Activated CD4-positive, alpha-beta memory T cell treated with anti-CD3 and anti-CD28 coated beads for 36 hours (primary cell): ENCODE data around the gene TPSB2. TPM values are rescaled to one million over a fixed set of nuclear protein-coding genes. Genes with fewer than 3 reads are reported as not detected.
"Not testable (repeated sequence)": the region's sequence is repeated elsewhere in the genome, so short reads cannot be mapped to it uniquely, and the experiment has no call there.

Source experiments
- CTCF ChIA-PET: fragments of 350-600 bp; sonication (Branson Sonifier 250); formaldehyde crosslinking; loops from one replicate; lab custom pipeline; 2021; ENCODE audit warnings: antibody characterized with exemption, inconsistent platforms; lab: Charles Lee
- POLR2A ChIA-PET: fragments of 350-600 bp; sonication (Branson Sonifier 250); formaldehyde crosslinking; loops from one replicate; lab custom pipeline; 2021; ENCODE audit warnings: antibody characterized with exemption; lab: Charles Lee
- DNase-seq: peaks from one replicate; pipeline ENCODE4 v3.0.0-alpha.2; 2020
- H3K27ac Mint-ChIP-seq: one replicate; pipeline ENCODE4 v1.8.0; 2021; ENCODE audit warnings: mixed read lengths
- H3K27me3 Mint-ChIP-seq: one replicate; pipeline ENCODE4 v1.8.0; 2021; ENCODE audit warnings: mixed read lengths
- H3K36me3 Mint-ChIP-seq: one replicate; pipeline ENCODE4 v1.8.0; 2021; ENCODE audit warnings: mixed read lengths
- H3K4me1 Mint-ChIP-seq: one replicate; pipeline ENCODE4 v1.8.0; 2021; ENCODE audit warnings: low read depth, mixed read lengths
- H3K4me3 Mint-ChIP-seq: one replicate; pipeline ENCODE4 v1.8.0; 2021; ENCODE audit warnings: mild to moderate bottlenecking, mixed read lengths
- H3K9me3 Mint-ChIP-seq: one replicate; pipeline ENCODE4 v1.8.0; 2021; ENCODE audit warnings: mixed read lengths
- intact Hi-C: fragments of 100-400 bp; cut with micrococcal nuclease; formaldehyde crosslinking; loops from one replicate; pipeline ENCODE4 v1.15.1; 2023
- total RNA-seq, 2 experiments: library from RNA; stranded (reverse); gene quantifications; one replicate each; pipeline ENCODE4 v1.2.3, GENCODE V29; 2021

TPSB2 gene
- total RNA-seq, 2 experiments from 2014 or later = not detected

DNA sequence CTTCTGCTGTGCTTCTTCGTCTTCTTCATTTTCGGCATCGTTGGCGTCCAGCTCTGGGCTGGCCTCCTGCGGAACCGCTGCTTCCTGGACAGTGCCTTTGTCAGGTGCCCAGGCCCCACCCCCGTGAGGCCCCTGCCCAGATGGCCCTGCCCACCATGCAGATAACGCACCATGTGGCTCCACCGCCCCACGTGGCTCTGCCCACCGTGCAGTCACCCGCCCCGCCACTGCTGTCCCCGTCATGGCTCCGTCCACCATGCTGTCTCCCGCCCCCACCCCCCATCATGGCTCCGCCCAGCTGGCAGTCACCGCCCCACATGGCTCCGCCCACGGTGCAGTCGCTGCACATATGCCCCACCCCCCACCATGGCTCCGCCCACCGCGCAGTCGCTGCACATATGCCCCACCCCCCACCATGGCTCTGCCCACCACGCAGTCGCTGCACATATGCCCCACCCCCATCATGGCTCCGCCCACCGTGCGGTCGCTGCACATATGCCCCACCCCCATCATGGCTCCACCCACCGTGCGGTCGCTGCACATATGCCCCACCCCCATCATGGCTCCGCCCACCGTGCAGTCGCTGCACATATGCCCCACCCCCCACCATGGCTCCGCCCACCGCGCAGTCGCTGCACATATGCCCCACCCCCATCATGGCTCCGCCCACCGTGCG lies 31.2 kb downstream of the TPSB2 start:
- not testable (repeated sequence) for H3K4me3 Mint-ChIP-seq, H3K9me3 Mint-ChIP-seq, H3K36me3 Mint-ChIP-seq

DNA sequence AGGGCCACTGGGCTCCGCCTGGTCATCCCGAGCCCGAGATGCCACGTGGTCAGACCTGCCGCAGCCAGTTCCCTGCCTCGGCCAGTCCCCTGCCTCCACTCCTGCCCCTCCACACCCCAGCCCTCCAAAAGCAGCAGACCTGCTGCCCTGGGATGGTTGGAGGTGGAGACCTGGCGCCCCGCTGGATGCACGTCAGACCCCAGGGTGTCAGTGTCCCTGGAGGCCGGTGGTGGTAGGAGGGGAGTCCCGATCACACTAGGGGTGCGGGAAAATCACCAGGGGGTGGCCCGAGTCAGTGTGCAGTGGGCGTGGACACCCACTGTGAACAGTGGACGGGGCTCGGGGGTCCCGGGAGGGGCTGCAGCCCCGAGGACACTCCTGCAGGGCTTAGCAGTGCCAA lies 31.8 kb downstream of the TPSB2 start:
- POLR2A ChIA-PET = no interaction called here
- Mint-ChIP-seq H3K4me3 (no peak overlapping the region), H3K36me3 (no peaks in the 10 kb centered on the region), H3K4me1 (no peaks in the 10 kb centered on the region), H3K9me3 (no peaks in the 10 kb centered on the region), H3K27ac (no peak overlapping the region), H3K27me3 (peaks cover 3% of the 10 kb centered on the region)
- CTCF ChIA-PET = no interaction called here
- intact Hi-C loops = no loop called here
- no peak for DNase-seq

More for the DNA sequence above, 31.2 kb downstream of the TPSB2 start:
- POLR2A ChIA-PET, intact Hi-C loops, DNase-seq, CTCF ChIA-PET, H3K4me1 Mint-ChIP-seq, H3K27ac Mint-ChIP-seq, H3K27me3 Mint-ChIP-seq: not testable (repeated sequence)

DNA sequence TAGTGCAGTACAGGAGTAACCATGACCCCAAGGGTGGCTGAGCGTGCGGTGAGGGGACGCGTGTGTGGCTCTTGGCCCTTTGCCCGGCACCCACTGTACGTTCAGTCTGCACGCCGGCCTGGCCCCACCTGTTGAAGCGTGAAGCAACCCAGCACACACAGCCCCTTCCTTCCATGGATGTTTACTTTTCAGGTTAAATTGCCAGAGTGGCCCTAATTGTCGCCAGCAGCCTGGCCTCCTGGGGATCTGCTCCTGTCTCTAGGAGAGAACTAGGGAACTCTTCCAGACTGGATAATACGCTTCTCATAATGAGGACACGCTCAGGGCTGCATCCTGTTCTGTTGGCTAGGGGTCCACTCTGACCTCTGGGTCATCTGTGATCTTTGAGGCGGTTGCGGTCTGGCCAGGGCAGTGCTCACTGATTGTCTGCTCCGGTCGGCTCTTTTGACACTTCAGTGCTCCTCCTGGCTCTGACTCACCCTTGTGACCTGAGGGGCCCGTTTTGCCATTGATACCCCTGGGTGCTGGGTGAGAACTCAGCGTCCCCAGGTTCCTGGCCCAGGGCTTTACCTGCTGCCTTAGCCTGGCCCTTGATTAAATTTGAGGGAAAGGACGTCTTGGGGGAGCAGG lies 32.6 kb downstream of the TPSB2 start:
- Mint-ChIP-seq H3K4me1 (no peaks in the 10 kb centered on the region), H3K27ac (no peak overlapping the region), H3K27me3 (peaks cover 3% of the 10 kb centered on the region), H3K4me3 (no peak overlapping the region), H3K9me3 (no peaks in the 10 kb centered on the region), H3K36me3 (no peaks in the 10 kb centered on the region)
- intact Hi-C loops = no loop called here
- no peak for DNase-seq
- POLR2A ChIA-PET = no interaction called here
- CTCF ChIA-PET = no interaction called here

DNA sequence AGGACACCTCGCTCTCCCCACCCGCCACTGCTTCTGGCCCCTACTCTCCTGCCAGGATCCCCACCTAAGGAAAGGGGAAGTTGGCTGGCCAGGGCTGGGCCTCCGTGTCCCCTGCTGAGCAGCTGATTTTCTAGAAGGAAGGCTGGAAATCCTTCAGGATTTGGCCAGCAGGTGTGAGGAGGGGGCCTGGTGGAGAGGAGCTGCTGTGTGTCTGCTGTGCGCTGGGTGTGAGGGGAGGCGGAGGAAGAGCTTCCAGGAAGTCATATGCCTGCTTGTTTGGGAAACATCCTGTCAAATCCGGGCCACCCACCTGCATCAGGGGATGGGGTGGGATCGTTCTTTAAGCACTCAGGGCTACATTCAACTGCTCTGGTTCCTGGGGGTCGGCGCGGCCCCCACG lies 33.5 kb downstream of the TPSB2 start:
- ChIA-PET POLR2A (interaction anchor here (0.6 kb wide), 1 partner anchor 263 kb away, joined by 4 read pairs; no protein-coding TSS in a partner anchor), CTCF (no interaction called here)
- H3K4me3 Mint-ChIP-seq = no peak overlapping the region
- H3K27me3 Mint-ChIP-seq = peaks cover 3% of the 10 kb centered on the region
- no peak overlapping the region for H3K27ac Mint-ChIP-seq
- intact Hi-C loops = no loop called here
- no peaks in the 10 kb centered on the region for H3K36me3 Mint-ChIP-seq
- no peak for DNase-seq
- H3K9me3 Mint-ChIP-seq = no peaks in the 10 kb centered on the region
- no peaks in the 10 kb centered on the region for H3K4me1 Mint-ChIP-seq

DNA sequence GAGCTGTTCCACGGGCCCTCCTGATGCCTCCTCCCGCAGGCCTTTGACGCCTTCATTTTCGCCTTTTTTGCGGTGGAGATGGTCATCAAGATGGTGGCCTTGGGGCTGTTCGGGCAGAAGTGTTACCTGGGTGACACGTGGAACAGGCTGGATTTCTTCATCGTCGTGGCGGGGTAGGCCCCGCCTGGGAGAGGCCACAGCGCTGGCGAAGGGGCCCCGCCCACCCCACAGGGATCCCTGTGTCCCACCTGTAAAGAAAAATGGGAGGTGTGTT lies 34.7 kb downstream of the TPSB2 start:
- CTCF ChIA-PET = interaction anchor here (1.4 kb wide), 1 partner anchor 92 kb away, joined by 4 read pairs; no protein-coding TSS in a partner anchor
- intact Hi-C loops = no loop called here
- Mint-ChIP-seq H3K9me3 (no peaks in the 10 kb centered on the region), H3K4me3 (no peak overlapping the region), H3K27ac (no peak overlapping the region), H3K27me3 (peaks cover 3% of the 10 kb centered on the region), H3K36me3 (no peaks in the 10 kb centered on the region), H3K4me1 (no peaks in the 10 kb centered on the region)
- no peak for DNase-seq
- POLR2A ChIA-PET = no interaction called here

DNA sequence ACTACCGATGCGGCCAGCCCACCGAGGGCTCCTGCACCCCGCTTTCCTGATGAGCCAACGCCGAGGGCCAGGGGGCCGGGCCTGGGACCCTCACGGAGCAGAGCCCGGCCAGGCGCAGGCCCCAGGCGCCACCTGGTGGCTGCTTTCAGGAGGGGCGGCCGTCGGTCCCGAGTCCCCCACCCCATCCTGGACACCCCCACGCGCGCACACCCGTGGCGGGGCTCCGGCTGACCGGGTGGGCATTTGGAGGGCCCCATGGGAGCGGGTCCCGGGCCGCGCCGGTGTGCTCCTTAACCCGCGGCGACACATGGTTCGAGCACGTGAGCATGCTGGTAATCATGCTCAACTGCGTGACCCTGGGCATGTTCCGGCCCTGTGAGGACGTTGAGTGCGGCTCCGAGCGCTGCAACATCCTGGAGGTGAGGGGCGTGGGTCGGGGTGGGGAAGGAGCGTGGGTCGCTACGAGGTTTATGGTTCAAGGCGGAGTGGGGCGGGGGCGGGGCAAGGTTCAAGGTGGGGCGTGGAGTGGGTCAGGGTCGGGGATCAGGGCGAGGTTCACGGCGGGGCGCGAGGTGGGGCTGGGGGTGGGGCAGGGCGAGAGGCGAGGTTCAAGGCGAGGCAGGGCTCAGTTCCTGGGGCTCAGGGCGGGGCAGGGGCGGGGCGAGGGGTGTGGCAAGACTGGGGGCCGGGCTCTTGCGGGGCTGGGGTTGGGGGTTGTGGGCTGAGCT lies 35.2 kb downstream of the TPSB2 start:
- H3K36me3 Mint-ChIP-seq = no peaks in the 10 kb centered on the region
- peak; percentile 19 for DNase-seq
- no peaks in the 10 kb centered on the region for H3K9me3 Mint-ChIP-seq
- CTCF ChIA-PET = interaction anchor here (1.0 to 1.4 kb wide), 3 partner anchors 89 to 138 kb away, joined by 3 to 4 read pairs (median 4); no protein-coding TSS in a partner anchor
- peaks cover 3% of the 10 kb centered on the region for H3K27me3 Mint-ChIP-seq
- H3K4me3 Mint-ChIP-seq = no peak overlapping the region
- no peaks in the 10 kb centered on the region for H3K4me1 Mint-ChIP-seq
- intact Hi-C loops = loop anchor here (1.0 kb wide), 1 partner anchor 89 kb away; no protein-coding TSS in a partner anchor
- POLR2A ChIA-PET = no interaction called here
- H3K27ac Mint-ChIP-seq = no peak overlapping the region

DNA sequence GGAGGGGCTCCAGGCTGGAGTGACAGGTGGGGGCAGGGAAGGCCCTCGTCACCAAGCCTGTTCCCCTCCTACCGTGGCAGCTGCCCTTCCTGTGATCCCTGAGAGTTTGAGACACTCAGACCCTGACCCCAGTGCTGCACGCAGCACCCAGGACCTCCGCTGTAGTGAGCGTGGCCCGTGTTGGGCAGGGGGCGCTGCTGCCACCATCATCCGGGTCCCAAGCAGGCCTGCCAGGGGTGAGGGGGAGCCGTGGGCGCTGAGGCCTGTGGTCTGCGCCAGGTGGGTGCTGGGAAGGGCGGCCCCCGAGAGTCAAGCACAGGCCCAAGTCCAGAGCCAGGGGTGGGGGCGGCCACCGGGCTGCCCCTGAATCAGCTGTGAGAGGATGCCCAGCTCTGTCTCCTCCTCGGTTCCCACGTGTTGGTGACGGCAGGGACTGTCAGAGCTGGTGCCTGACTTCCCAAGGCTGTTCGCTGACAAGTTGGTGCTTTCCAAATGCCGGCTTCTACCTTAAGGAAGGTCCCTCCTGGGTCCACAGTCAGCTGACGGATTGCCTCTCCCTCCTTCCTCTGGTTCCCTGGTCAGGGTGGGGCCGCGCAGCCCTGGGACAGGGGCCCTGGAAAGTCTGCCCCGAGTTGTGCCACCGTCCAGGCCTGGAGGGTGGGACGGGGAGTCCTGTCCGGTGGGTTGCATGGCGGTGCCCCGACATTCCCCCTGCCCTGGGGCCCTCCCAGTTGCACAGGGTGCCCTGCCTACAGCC lies 36.0 kb downstream of the TPSB2 start:
- no peak for DNase-seq
- Mint-ChIP-seq H3K36me3 (no peaks in the 10 kb centered on the region), H3K4me1 (no peaks in the 10 kb centered on the region), H3K9me3 (no peaks in the 10 kb centered on the region), H3K4me3 (no peak overlapping the region), H3K27me3 (peaks cover 3% of the 10 kb centered on the region), H3K27ac (no peak overlapping the region)
- intact Hi-C loops = loop anchor here (1.0 kb wide), 1 partner anchor 88 kb away; no protein-coding TSS in a partner anchor
- CTCF ChIA-PET = interaction anchor here (1.0 to 1.4 kb wide), 3 partner anchors 88 to 137 kb away, joined by 3 to 4 read pairs (median 4); no protein-coding TSS in a partner anchor
- POLR2A ChIA-PET = no interaction called here

DNA sequence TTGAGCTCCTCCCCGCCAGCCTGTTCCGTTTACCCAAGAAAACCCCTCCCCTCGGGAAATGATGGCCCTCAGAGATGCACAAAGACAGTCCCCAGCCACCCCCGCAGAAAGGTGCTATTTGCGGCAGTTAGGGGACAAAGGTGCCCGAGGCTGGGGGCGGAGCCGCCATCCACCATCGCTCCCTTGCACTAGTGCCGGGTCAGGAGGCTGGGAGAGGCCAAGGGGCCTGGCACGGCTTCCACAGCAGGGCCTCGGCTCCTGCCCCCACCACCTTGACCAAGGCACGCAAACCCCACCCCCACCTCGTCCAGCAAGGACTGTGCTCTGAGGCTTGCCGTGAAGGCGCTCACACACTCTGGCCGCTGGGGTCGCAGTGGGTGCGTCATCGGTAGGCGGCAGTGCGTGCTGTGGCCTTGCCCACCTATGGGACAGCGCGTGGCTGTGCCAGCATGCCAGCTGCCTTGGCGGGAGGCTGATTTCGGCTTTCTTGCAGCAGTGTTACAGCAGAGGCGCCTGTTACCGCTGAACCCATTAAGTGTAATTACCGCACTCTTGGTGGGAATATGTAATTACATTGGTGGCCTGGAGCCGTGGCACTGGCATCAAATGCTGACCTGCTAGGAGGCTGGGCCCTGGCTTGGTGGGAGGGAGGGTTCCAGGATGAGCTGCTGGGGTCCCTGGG lies 36.7 kb downstream of the TPSB2 start:
- Mint-ChIP-seq H3K27ac (no peak overlapping the region), H3K4me1 (no peaks in the 10 kb centered on the region), H3K9me3 (no peaks in the 10 kb centered on the region), H3K36me3 (no peaks in the 10 kb centered on the region), H3K4me3 (no peak overlapping the region), H3K27me3 (peaks cover 3% of the 10 kb centered on the region)
- DNase-seq = no peak
- ChIA-PET CTCF (no interaction called here), POLR2A (no interaction called here)
- intact Hi-C loops = no loop called here

DNA sequence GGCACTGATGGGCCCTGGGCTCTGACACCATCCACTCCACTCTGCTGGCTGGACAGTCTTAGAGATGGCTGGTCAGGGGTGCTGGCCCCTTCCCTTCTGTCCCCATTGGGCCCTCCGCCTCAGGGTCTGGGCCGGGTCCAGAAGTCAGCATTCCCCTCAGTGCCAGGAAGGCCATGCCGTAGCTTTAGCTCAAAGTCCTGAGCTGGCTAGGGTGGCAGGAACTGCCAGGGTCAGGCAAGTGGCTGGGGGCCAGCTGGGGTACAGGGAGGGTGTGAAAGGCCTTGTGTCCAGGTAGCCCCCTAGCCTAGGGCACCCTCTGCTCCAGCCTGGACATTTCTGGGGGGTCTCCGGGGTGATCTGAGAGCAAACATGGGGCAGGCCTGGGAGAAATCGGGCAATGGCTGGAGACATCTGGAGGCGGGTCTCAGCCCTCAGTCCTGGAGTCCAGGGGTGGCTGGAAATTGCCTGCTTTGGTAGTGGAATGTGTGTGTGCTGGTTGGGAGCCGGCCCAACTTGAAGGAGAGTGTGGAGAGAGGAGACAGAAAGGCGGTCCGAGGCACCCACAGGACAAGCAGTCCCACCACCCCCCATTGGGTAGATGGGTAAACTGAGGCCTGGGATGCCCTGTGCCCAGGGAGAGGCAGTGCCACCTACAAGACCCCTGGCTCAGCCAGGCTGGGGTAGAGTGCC lies 37.5 kb downstream of the TPSB2 start:
- ChIA-PET CTCF (no interaction called here), POLR2A (no interaction called here)
- no peak for DNase-seq
- intact Hi-C loops = no loop called here
- Mint-ChIP-seq H3K4me3 (no peak overlapping the region), H3K27ac (no peak overlapping the region), H3K27me3 (peaks cover 3% of the 10 kb centered on the region), H3K4me1 (no peaks in the 10 kb centered on the region), H3K36me3 (no peaks in the 10 kb centered on the region), H3K9me3 (no peaks in the 10 kb centered on the region)

DNA sequence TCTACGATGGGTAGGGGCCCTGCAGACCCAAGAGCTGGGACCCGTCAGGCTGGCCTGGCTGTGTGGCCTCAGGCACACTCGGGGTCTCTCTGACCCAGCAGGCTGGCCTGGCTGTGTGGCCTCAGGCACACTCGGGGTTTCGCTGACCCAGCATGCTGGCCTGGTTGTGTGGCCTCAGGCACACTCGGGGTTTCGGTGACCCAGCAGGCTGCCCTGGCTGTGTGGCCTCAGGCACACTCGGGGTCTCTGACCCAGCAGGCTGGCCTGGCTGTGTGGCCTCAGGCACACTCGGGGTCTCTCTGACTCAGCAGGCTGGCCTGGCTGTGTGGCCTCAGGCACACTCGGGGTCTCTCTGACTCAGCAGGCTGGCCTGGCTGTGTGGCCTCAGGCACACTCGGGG lies 39.2 kb downstream of the TPSB2 start:
- POLR2A ChIA-PET, H3K9me3 Mint-ChIP-seq, H3K36me3 Mint-ChIP-seq, H3K4me3 Mint-ChIP-seq, CTCF ChIA-PET, H3K27ac Mint-ChIP-seq, H3K27me3 Mint-ChIP-seq, intact Hi-C loops, DNase-seq, H3K4me1 Mint-ChIP-seq: not testable (repeated sequence)

DNA sequence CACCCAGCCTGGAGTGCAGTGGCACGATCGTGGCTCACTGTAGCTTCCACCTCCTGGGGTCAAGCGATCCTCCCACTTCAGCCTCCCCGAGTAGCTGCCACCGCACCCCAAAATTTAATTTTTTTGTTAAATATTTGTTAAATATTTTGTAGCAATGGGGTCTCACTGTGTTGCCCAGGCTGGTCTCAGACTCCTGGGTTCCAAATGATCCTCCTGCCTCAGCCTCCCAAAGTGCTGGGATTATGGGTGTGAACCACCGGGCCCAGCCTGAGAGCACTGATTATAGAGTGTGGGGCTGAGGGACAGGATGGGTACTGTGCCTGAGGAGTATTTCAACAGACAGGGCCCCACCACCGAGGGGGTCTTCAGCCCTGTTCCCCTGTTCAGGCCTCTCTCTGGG lies 40.5 kb downstream of the TPSB2 start:
- Mint-ChIP-seq H3K9me3 (no peaks in the 10 kb centered on the region), H3K36me3 (no peaks in the 10 kb centered on the region), H3K27ac (no peak overlapping the region), H3K4me1 (no peaks in the 10 kb centered on the region), H3K4me3 (no peak overlapping the region), H3K27me3 (no peaks in the 10 kb centered on the region)
- intact Hi-C loops = no loop called here
- ChIA-PET CTCF (no interaction called here), POLR2A (no interaction called here)
- no peak for DNase-seq
